Adrenal gland (tissue), 12 donors: ENCODE results near the gene THBS2. TPM values are rescaled to one million over a fixed set of nuclear protein-coding genes. Genes with fewer than 3 reads are reported as not detected.

Experiments
- DNase-seq, 7 donors: peaks; one replicate each; pipeline ENCODE4 v3.0.0-alpha.2; 2019 to 2020
- H3K27ac ChIP-seq, 5 donors: fragments of 200-600 bp; sonication (generic) in 4 of 5; 1 replicate in 3 of 5; 2 replicates in 2 of 5; pipeline versions ENCODE4 v1.5.1 to v1.8.0; 2016 to 2020; ENCODE audit warnings: mild to moderate bottlenecking in 1 of 5
- H3K27me3 ChIP-seq: fragments of 200-600 bp; 2 replicates; pipeline ENCODE4 v1.8.0; 2021
- H3K36me3 ChIP-seq, 2 donors: fragments of 200-600 bp; replicated peaks in 1 of 2; 1 replicate in 1 of 2; 2 replicates in 1 of 2; pipeline versions ENCODE4 v1.5.1 to v1.8.0; 2018 to 2022
- H3K4me1 ChIP-seq, 2 donors: fragments of 200-600 bp; replicated peaks in 1 of 2; 1 replicate in 1 of 2; 2 replicates in 1 of 2; pipeline versions ENCODE4 v1.5.1 to v1.8.0; 2018 to 2021
- H3K4me3 ChIP-seq, 4 donors: fragments of 200-600 bp; sonication (generic) in 3 of 4; one replicate each; pipeline ENCODE4 v1.5.1; 2016 to 2018
- H3K9me3 ChIP-seq, 3 donors: fragments of 200-600 bp; sonication (generic) in 1 of 3; replicated peaks in 1 of 3; 1 replicate in 2 of 3; 2 replicates in 1 of 3; pipeline versions ENCODE4 v1.5.1 to v1.8.0; 2016 to 2021
- POLR2A ChIP-seq, 2 donors: fragments of 450-650 bp; IDR thresholded peaks; one replicate each; pipeline ENCODE4 v1.6.1; 2017; ENCODE audit warnings: antibody characterized with exemption in 2 of 2, mild to moderate bottlenecking in 2 of 2, moderate library complexity in 1 of 2
- WGBS, 4 donors: extraction: QIAGEN DNeasy Blood & Tissue Kit in 2 of 4; methylation state at CpG; one replicate each; pipeline versions ENCODE4 v1.1.5 to v1.1.7; 2013 to 2017; 5-methylcytosine and 5-hydroxymethylcytosine counted together
- intact Hi-C, 2 donors: fragments of 100-400 bp; cut with DNase I; formaldehyde crosslinking; loops; one replicate each; pipeline versions ENCODE4 v1.14.1 to v1.15.0; 2022 to 2023
- polyA plus RNA-seq, 3 donors: library from polyadenylated mRNA; stranded (reverse); fragments of 200-250 nt in 2 of 3; fragments of 350-450 nt in 1 of 3; fragmentation: Illumina TruSeq in 1 of 3; extraction: RNeasy Lipid Tissue Mini Kit (QIAGEN cat#74804) in 1 of 3; gene quantifications; one replicate each; pipeline ENCODE4 v1.2.3, GENCODE V29; 2013 to 2014
- total RNA-seq, 9 donors: library from RNA; depleted of rRNA in 4 of 9; stranded (reverse); fragments of >200 nt in 4 of 9; fragments of 120-200 nt in 1 of 9; fragmentation: NEBNext Ultra II Directional in 1 of 9; extraction: Animal tissue kit (Norgen Biotek cat#: 25700) in 1 of 9; gene quantifications; one replicate each; pipeline versions ENCODE4 v1.1.0 to v1.2.4, GENCODE V29; 2013 to 2023
- TF ChIP-seq, protein P1 (sequence below), 6 experiments: fragments of 450-650 bp in 4 of 6; fragments of 200-600 bp in 2 of 6; sonication (generic) in 1 of 6; IDR thresholded peaks; 1 replicate in 5 of 6; 2 replicates in 1 of 6; pipeline versions ENCODE4 v1.5.1 to v1.8.0; 2016 to 2021; ENCODE audit warnings: antibody characterized with exemption in 6 of 6, mild to moderate bottlenecking in 2 of 6, moderate library complexity in 1 of 6
- donor health status: healthy with polysubstance abuse.
- donor health status: Bipolar disorder and iron deficiency.
- donor health status: DM: yes; HTN: yes; CAD: no.
- donor health status: DM: no; HTN: no; CAD: no.
- donor health status: DM: no; HTN: no; CAD: no.
- donor health status: DM: yes; HTN: yes; CAD: no.

The THBS2 gene
- total and polyA plus RNA-seq, 12 donors = 5.6 to 72.7 (median 14.8) TPM

GRCh38 chr6:169288591-169288990, 34.9 kb upstream of the THBS2 start:
- Histone ChIP-seq H3K9me3 (no peaks in the 10 kb centered on the region), H3K4me1 (peaks cover 0 to 8% of the 10 kb centered on the region in 2 donors), H3K4me3 (no peak overlapping the region), H3K27me3 (no peaks in the 10 kb centered on the region), H3K36me3 (no peaks in the 10 kb centered on the region), H3K27ac (no peak overlapping the region)
- intact Hi-C loops = no loop called here
- peak in 2 of 7 donors; percentile 40 to 55 for DNase-seq
- no peak for TF ChIP-seq POLR2A (IDR thresholded peaks at IDR 0.05)
- TF ChIP-seq, protein P1, sequence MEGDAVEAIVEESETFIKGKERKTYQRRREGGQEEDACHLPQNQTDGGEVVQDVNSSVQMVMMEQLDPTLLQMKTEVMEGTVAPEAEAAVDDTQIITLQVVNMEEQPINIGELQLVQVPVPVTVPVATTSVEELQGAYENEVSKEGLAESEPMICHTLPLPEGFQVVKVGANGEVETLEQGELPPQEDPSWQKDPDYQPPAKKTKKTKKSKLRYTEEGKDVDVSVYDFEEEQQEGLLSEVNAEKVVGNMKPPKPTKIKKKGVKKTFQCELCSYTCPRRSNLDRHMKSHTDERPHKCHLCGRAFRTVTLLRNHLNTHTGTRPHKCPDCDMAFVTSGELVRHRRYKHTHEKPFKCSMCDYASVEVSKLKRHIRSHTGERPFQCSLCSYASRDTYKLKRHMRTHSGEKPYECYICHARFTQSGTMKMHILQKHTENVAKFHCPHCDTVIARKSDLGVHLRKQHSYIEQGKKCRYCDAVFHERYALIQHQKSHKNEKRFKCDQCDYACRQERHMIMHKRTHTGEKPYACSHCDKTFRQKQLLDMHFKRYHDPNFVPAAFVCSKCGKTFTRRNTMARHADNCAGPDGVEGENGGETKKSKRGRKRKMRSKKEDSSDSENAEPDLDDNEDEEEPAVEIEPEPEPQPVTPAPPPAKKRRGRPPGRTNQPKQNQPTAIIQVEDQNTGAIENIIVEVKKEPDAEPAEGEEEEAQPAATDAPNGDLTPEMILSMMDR (IDR thresholded peaks at IDR 0.05) = no peak
- 73 to 84% (median 78%) methylated on average over 8 to 10 of the region's 10 CpGs for WGBS, 4 donors

DNA sequence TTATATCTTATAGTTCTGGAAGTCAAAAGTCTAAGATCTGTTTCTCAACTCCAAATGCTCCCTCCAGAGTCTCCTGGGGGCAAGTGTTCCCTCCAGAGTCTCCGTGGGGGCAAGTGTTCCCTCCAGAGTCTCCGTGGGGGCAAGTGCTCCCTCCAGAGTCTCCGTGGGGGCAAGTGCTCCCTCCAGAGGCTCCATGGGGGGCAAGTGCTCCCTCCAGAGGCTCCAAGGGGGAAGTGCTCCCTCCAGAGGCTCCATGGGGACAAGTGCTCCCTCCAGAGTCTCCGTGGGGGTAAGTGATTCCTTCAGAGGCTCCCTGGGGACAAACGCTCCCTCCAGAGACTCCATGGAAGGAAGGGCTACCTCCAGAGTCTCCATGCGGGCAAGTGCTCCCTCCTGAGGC, 34.0 kb upstream of the THBS2 start:
- H3K27ac ChIP-seq = no peak overlapping the region
- TF ChIP-seq, protein P1 (IDR thresholded peaks at IDR 0.05) = no peak

GRCh38 chr6:169286961-169287360, 33.3 kb upstream of the THBS2 start:
- WGBS, 4 donors = 90 to 94% (median 92%) methylated on average over 7 of the region's 7 CpGs
- Histone ChIP-seq H3K9me3 (no peaks in the 10 kb centered on the region), H3K27ac (no peak overlapping the region), H3K4me3 (no peak overlapping the region), H3K4me1 (peaks cover 0 to 1% of the 10 kb centered on the region in 2 donors), H3K27me3 (no peaks in the 10 kb centered on the region), H3K36me3 (no peaks in the 10 kb centered on the region)
- intact Hi-C loops = no loop called here
- DNase-seq = no peak
- no peak for TF ChIP-seq POLR2A (IDR thresholded peaks at IDR 0.05)
- TF ChIP-seq, protein P1 (IDR thresholded peaks at IDR 0.05) = no peak

More for the DNA sequence above, 34.0 kb upstream of the THBS2 start:
- no peak for DNase-seq
- intact Hi-C loops = no loop called here
- Histone ChIP-seq H3K4me1 (peaks cover 0 to 8% of the 10 kb centered on the region in 2 donors), H3K36me3 (no peaks in the 10 kb centered on the region), H3K27me3 (no peaks in the 10 kb centered on the region), H3K4me3 (no peak overlapping the region), H3K9me3 (no peaks in the 10 kb centered on the region)
- WGBS, 4 donors = 79 to 100% (median 83%) methylated on average over 1 to 6 of the region's 6 CpGs

DNA sequence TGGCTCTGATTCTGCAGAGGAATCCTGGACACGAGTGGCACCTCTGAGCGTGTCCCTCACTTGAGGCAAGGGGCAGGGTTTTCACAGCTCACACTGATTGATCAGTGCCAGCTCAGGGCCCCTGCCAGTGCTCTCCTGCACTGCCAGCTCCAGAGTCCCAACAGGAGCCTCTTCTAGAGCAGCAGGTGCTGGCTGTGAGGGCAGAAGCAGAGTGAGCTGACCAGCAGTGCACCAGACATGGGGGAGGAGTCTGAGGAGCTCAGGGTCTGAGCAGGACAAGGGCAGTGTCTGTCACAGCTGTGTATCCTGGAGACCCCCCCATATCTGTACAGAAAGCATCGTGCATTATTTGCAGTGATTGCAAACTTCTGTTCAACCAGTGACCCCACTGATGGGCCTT, 31.5 kb upstream of the THBS2 start:
- TF ChIP-seq, protein P1 (IDR thresholded peaks at IDR 0.05) = no peak
- TF ChIP-seq POLR2A (IDR thresholded peaks at IDR 0.05) = no peak
- intact Hi-C loops = no loop called here
- Histone ChIP-seq H3K9me3 (no peaks in the 10 kb centered on the region), H3K27me3 (no peaks in the 10 kb centered on the region), H3K4me3 (no peak overlapping the region), H3K36me3 (no peaks in the 10 kb centered on the region), H3K4me1 (no peaks in the 10 kb centered on the region), H3K27ac (no peak overlapping the region)
- WGBS, 4 donors = 80 to 93% (median 84%) methylated on average over 1 to 3 of the region's 3 CpGs
- DNase-seq = no peak
